Smooth muscle cell (in vitro differentiated cells): ENCODE measurements around the gene NFIB. TPM values are rescaled to one million over a fixed set of nuclear protein-coding genes. Genes with fewer than 3 reads are reported as not detected.

Experiments used
- DNase-seq: peaks from one replicate; lab custom pipeline; 2025; ENCODE audit not compliant: unreplicated experiment; lab: John Stamatoyannopoulos, UW
- H2AFZ ChIP-seq: fragments of 200-600 bp; sonication (generic); 2 replicates; pipeline ENCODE4 v1.6.0; 2016; ENCODE audit warnings: antibody characterized with exemption, low read depth, mild to moderate bottlenecking
- H3F3A ChIP-seq: fragments of 200-600 bp; sonication (generic); 2 replicates; pipeline ENCODE4 v1.6.0; 2017; ENCODE audit warnings: antibody characterized with exemption, low read depth
- H3K27ac ChIP-seq: fragments of 200-600 bp; sonication (generic); 2 replicates; pipeline ENCODE4 v1.5.1; 2016; ENCODE audit warnings: low read depth, mild to moderate bottlenecking
- H3K27me3 ChIP-seq: fragments of 200-600 bp; sonication (generic); 2 replicates; pipeline ENCODE4 v1.6.1; 2016; ENCODE audit warnings: low read depth, mild to moderate bottlenecking
- H3K36me3 ChIP-seq: fragments of 200-600 bp; sonication (generic); 2 replicates; pipeline ENCODE4 v1.5.1; 2016; ENCODE audit warnings: low read depth
- H3K4me1 ChIP-seq: fragments of 200-600 bp; sonication (generic); 2 replicates; pipeline ENCODE4 v1.5.1; 2016; ENCODE audit warnings: low read depth
- H3K4me2 ChIP-seq: fragments of 200-600 bp; sonication (generic); 2 replicates; pipeline ENCODE4 v1.6.0; 2016; ENCODE audit warnings: mild to moderate bottlenecking
- H3K4me3 ChIP-seq: fragments of 200-600 bp; sonication (generic); 2 replicates; pipeline ENCODE4 v1.5.1; 2016; ENCODE audit warnings: mild to moderate bottlenecking
- H3K79me2 ChIP-seq: fragments of 200-600 bp; sonication (generic); 2 replicates; pipeline ENCODE4 v1.6.0; 2016; ENCODE audit warnings: low read depth, mild to moderate bottlenecking
- H3K9ac ChIP-seq: fragments of 200-600 bp; sonication (generic); 2 replicates; pipeline ENCODE4 v1.6.0; 2016; ENCODE audit warnings: low read depth
- H3K9me3 ChIP-seq: fragments of 200-600 bp; sonication (generic); replicated peaks from 2 replicates; pipeline ENCODE4 v1.5.1; 2016; ENCODE audit warnings: low read depth
- H4K20me1 ChIP-seq: fragments of 200-600 bp; sonication (generic); 2 replicates; pipeline ENCODE4 v1.6.0; 2016; ENCODE audit warnings: low read depth
- whole genome bisulfite sequencing: methylation state at CpG from one replicate; pipeline ENCODE4 v1.1.7; 2016; ENCODE audit warnings: low lambda C conversion rate; 5-methylcytosine and 5-hydroxymethylcytosine counted together
- polyA plus RNA-seq: library from polyadenylated mRNA; unstranded; fragments of >200 nt; fragmentation: Nextera tagmentation; extraction: Ambion mirVana; gene quantifications from 2 replicates; pipeline ENCODE4 v1.2.1, GENCODE V29; 2016
- total RNA-seq: library from RNA; depleted of rRNA; stranded (reverse); fragments of >200 nt; gene quantifications from 2 replicates; pipeline ENCODE4 v1.2.3, GENCODE V29; 2014
- TF ChIP-seq, protein P1 (sequence below): fragments of 200-600 bp; sonication (generic); IDR thresholded peaks from 2 replicates; pipeline ENCODE4 v1.5.1; 2017; ENCODE audit warnings: borderline replicate concordance, mild to moderate bottlenecking, antibody characterized with exemption; ENCODE audit not compliant: insufficient read depth, poor library complexity, severe bottlenecking

The NFIB gene
- total and polyA plus RNA-seq, 2 experiments from 2014 or later: 0.93 to 1.7 TPM

DNA sequence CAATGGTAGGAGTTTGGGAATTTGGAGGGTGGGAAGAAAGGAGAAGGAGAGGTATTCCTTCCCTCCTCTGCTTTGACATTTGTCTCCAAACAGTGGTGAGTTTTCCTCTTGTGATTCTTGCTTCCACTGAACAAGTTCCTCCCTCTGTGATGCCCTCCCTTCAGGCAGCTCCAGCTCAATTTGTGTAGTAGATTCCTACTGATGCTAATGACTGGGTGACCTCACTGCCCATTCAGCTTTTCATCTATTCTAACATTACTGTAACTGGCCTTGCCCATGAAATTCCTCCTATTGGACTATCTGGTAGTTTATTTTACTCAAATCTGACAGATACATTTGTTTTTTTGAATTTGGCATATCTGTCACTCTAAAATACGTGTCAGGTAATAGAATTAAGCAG lies 121.4 kb downstream of the NFIB start:
- no peaks in the 10 kb centered on the region for H3K4me1 ChIP-seq
- H3K27ac ChIP-seq: no peak overlapping the region
- no peak overlapping the region for H3K4me3 ChIP-seq
- no peak overlapping the region for H3K9ac ChIP-seq
- 93% methylated on average over 1 of the region's 1 CpG for WGBS
- no peaks in the 10 kb centered on the region for H3F3A ChIP-seq
- DNase-seq: no peak
- H3K79me2 ChIP-seq: no peaks in the 10 kb centered on the region
- TF ChIP-seq, protein P1, sequence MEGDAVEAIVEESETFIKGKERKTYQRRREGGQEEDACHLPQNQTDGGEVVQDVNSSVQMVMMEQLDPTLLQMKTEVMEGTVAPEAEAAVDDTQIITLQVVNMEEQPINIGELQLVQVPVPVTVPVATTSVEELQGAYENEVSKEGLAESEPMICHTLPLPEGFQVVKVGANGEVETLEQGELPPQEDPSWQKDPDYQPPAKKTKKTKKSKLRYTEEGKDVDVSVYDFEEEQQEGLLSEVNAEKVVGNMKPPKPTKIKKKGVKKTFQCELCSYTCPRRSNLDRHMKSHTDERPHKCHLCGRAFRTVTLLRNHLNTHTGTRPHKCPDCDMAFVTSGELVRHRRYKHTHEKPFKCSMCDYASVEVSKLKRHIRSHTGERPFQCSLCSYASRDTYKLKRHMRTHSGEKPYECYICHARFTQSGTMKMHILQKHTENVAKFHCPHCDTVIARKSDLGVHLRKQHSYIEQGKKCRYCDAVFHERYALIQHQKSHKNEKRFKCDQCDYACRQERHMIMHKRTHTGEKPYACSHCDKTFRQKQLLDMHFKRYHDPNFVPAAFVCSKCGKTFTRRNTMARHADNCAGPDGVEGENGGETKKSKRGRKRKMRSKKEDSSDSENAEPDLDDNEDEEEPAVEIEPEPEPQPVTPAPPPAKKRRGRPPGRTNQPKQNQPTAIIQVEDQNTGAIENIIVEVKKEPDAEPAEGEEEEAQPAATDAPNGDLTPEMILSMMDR: no peak
- H3K4me2 ChIP-seq: no peak overlapping the region
- no peaks in the 10 kb centered on the region for H3K36me3 ChIP-seq
- no peaks in the 10 kb centered on the region for H3K9me3 ChIP-seq
- H4K20me1 ChIP-seq: no peaks in the 10 kb centered on the region
- H3K27me3 ChIP-seq: no peaks in the 10 kb centered on the region
- H2AFZ ChIP-seq: no peak overlapping the region

DNA sequence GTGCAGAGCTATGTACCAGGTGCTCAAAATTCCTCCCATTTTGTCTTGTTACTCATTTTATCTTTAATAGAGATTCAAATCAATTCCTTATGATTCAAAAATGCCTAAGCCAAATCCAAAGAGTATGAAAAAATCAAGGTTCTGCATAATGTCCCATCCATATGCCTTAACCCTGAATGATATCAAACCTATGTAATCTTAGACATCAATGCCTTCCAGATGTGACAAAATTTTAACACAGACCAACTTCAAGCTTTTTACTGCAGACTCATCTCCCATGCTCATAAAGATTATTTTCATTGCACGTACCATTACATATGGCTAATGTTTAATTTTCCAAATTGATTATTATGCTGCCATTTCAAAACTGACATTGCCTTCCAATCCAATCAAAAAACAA lies 122.4 kb downstream of the NFIB start:
- Histone ChIP-seq H3K9me3 (no peaks in the 10 kb centered on the region), H3K4me2 (no peak overlapping the region), H3K27ac (no peak overlapping the region), H3K9ac (no peak overlapping the region), H3F3A (no peaks in the 10 kb centered on the region), H4K20me1 (no peaks in the 10 kb centered on the region), H3K4me3 (no peak overlapping the region), H3K36me3 (no peaks in the 10 kb centered on the region), H3K4me1 (no peaks in the 10 kb centered on the region), H3K27me3 (no peaks in the 10 kb centered on the region), H2AFZ (no peak overlapping the region), H3K79me2 (no peaks in the 10 kb centered on the region)
- no peak for DNase-seq
- 91% methylated on average over 1 of the region's 1 CpG for WGBS
- TF ChIP-seq, protein P1: no peak

DNA sequence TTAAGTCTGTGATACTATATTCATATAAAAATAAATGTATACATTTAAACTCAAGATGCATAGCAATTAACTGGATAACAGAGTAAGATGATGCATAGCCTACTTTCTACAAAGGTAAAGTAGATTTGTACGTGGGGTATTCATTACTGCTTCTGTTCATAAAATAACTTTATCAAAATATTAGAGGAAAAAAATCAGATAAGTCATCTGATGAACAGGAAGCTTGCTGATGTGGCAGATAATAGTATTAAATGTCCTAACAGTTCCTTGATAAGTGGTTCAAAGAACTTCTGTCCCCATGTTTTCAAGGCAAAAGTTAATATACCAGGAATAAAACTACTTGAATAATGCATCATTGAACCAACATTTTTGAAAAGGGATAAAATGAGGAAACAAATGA lies 123.7 kb downstream of the NFIB start:
- H4K20me1 ChIP-seq: no peaks in the 10 kb centered on the region
- H3K4me2 ChIP-seq: no peak overlapping the region
- no peaks in the 10 kb centered on the region for H3K4me1 ChIP-seq
- H3K36me3 ChIP-seq: no peaks in the 10 kb centered on the region
- no peak overlapping the region for H3K27ac ChIP-seq
- H3K4me3 ChIP-seq: no peak overlapping the region
- TF ChIP-seq, protein P1: no peak
- WGBS: 93% methylated on average over 1 of the region's 1 CpG
- no peak overlapping the region for H2AFZ ChIP-seq
- no peak overlapping the region for H3K9ac ChIP-seq
- H3K79me2 ChIP-seq: no peaks in the 10 kb centered on the region
- H3F3A ChIP-seq: no peaks in the 10 kb centered on the region
- no peaks in the 10 kb centered on the region for H3K9me3 ChIP-seq
- no peaks in the 10 kb centered on the region for H3K27me3 ChIP-seq
- no peak for DNase-seq

DNA sequence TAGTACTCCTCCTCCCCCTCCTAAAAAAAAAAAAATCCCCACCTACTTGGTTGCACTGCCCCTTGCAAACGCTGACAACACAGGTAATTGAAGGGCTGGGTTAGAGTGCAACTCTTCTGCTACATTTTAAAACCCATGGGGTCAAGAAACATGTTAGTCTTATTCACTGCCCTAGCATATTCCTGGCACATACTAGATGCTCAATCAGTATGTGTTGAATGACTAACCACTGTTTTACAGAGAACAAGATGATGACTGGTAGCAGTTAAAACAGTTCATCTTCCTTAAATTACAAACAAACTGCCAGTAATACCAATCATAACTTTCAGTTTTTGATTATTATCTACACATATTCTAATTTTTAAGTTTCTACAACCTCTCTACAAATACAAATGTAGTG lies 124.4 kb downstream of the NFIB start:
- no peak overlapping the region for H3K27ac ChIP-seq
- no peaks in the 10 kb centered on the region for H3K9me3 ChIP-seq
- H3K4me3 ChIP-seq: no peak overlapping the region
- H3K4me2 ChIP-seq: no peak overlapping the region
- TF ChIP-seq, protein P1: no peak
- H2AFZ ChIP-seq: no peak overlapping the region
- H3K4me1 ChIP-seq: no peaks in the 10 kb centered on the region
- no peaks in the 10 kb centered on the region for H3F3A ChIP-seq
- WGBS: 44% methylated on average over 1 of the region's 1 CpG
- no peak overlapping the region for H3K9ac ChIP-seq
- H3K27me3 ChIP-seq: no peaks in the 10 kb centered on the region
- no peak for DNase-seq
- no peaks in the 10 kb centered on the region for H4K20me1 ChIP-seq
- no peaks in the 10 kb centered on the region for H3K79me2 ChIP-seq
- H3K36me3 ChIP-seq: no peaks in the 10 kb centered on the region
